Astrocyte (in vitro differentiated cells and primary cell): ENCODE data around the gene KIAA1217.

ENCODE experiments used
- CTCF ChIP-seq: IDR thresholded peaks from 2 replicates; pipeline ENCODE4 v1.5.1; 2011; ENCODE audit warnings: low read depth, mild to moderate bottlenecking, inconsistent platforms, low read length, moderate library complexity; ENCODE audit not compliant: insufficient read depth
- EZH2 ChIP-seq: IDR thresholded peaks from 2 replicates; pipeline ENCODE4 v1.6.1; 2012; ENCODE audit warnings: mild to moderate bottlenecking, low read length, inconsistent platforms; ENCODE audit not compliant: insufficient read depth

DNA sequence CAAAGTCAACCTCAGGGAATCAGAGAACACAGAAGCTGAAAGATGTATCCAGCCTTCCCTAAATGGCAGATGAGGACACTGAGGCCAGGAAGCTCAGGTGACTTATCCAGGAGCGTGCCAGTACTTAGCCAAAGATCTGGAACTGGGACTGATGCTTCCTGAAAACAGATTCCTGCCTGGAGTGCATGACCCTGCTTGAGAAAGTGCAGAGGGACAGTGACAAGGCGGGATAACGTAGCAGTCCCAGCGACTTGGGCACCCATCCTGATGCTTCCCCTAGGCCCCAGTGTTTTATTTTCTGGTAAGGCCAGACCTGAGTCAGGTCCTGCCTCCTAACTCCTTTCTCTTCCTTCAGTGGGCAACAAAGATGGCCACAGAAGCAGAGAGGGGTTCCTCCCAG, 48.6 kb downstream of the KIAA1217 start:
- TF ChIP-seq CTCF (no peak), EZH2 (no peak)
